ENCODE data around the gene SHROOM3.
"Not testable (repeated sequence)": the region's sequence is repeated elsewhere in the genome, so short reads cannot be mapped to it uniquely, and the experiment has no call there.

Gene SHROOM3

GRCh38 chr4:76723373-76723772 is 288.3 kb downstream of the SHROOM3 start:
- no peak for DNase-seq (ENCODE audit: low read depth in 2 of 2)

- DNase-seq (ENCODE audit: low read depth in 2 of 2): no peak
These were observed 288.9 kb downstream of the SHROOM3 start for GRCh38 chr4:76723924-76724323.

- no peak for DNase-seq (ENCODE audit: low read depth in 2 of 2)
These were observed 290.0 kb downstream of the SHROOM3 start for GRCh38 chr4:76725039-76725438.

GRCh38 chr4:76726176-76726575 is 291.1 kb downstream of the SHROOM3 start:
- DNase-seq (ENCODE audit: low read depth in 2 of 2): no peak

- DNase-seq (ENCODE audit: low read depth in 2 of 2): no peak
These were observed 291.6 kb downstream of the SHROOM3 start for GRCh38 chr4:76726631-76727030.

- DNase-seq (ENCODE audit: low read depth in 2 of 2): not testable (repeated sequence)
These were observed 292.9 kb downstream of the SHROOM3 start for GRCh38 chr4:76727934-76728333.

- no peak for DNase-seq (ENCODE audit: low read depth in 2 of 2)
These were observed 294.4 kb downstream of the SHROOM3 start for GRCh38 chr4:76729460-76729859.

- no peak for DNase-seq (ENCODE audit: low read depth in 2 of 2)
These were observed 295.0 kb downstream of the SHROOM3 start for GRCh38 chr4:76729980-76730379.

- no peak for DNase-seq (ENCODE audit: low read depth in 2 of 2)
These were observed 297.2 kb downstream of the SHROOM3 start for GRCh38 chr4:76732246-76732645.

GRCh38 chr4:76733068-76733771 is 298.2 kb downstream of the SHROOM3 start:
- DNase-seq (ENCODE audit: low read depth in 2 of 2): no peak

GRCh38 chr4:76736414-76736813 is 301.4 kb downstream of the SHROOM3 start:
- DNase-seq (ENCODE audit: low read depth in 2 of 2): no peak

GRCh38 chr4:76737180-76737579 is 302.2 kb downstream of the SHROOM3 start:
- DNase-seq (ENCODE audit: low read depth in 2 of 2): no peak

GRCh38 chr4:76737771-76738085 is 302.7 kb downstream of the SHROOM3 start:
- no peak for DNase-seq (ENCODE audit: low read depth in 2 of 2)

GRCh38 chr4:76738086-76738931 is 303.3 kb downstream of the SHROOM3 start:
- DNase-seq (ENCODE audit: low read depth in 2 of 2): no peak

GRCh38 chr4:76740192-76740591 is 305.2 kb downstream of the SHROOM3 start:
- DNase-seq (ENCODE audit: low read depth in 2 of 2): no peak

- DNase-seq (ENCODE audit: low read depth in 2 of 2): no peak
These were observed 306.0 kb downstream of the SHROOM3 start for GRCh38 chr4:76740866-76741662.

- DNase-seq (ENCODE audit: low read depth in 2 of 2): no peak
These were observed 306.6 kb downstream of the SHROOM3 start for GRCh38 chr4:76741663-76742020.

- no peak for DNase-seq (ENCODE audit: low read depth in 2 of 2)
These were observed 309.4 kb downstream of the SHROOM3 start for GRCh38 chr4:76744241-76744921.

- DNase-seq (ENCODE audit: low read depth in 2 of 2): no peak
These were observed 310.2 kb downstream of the SHROOM3 start for GRCh38 chr4:76745240-76745639.

- DNase-seq (ENCODE audit: low read depth in 2 of 2): no peak
These were observed 312.5 kb downstream of the SHROOM3 start for GRCh38 chr4:76747563-76747962.

GRCh38 chr4:76748649-76749048 is 313.6 kb downstream of the SHROOM3 start:
- no peak for DNase-seq (ENCODE audit: low read depth in 2 of 2)

GRCh38 chr4:76749355-76749754 is 314.3 kb downstream of the SHROOM3 start:
- no peak for DNase-seq (ENCODE audit: low read depth in 2 of 2)

Measured in stimulated activated CD4-positive, alpha-beta T cell treated with anti-CD3 and anti-CD28 coated beads, Interleukin-1b, Interleukin-23, amount 100 ng/mL, for 1 hour (primary cell).